ENCODE results near the gene PLA2G4B. TPM values are rescaled to one million over a fixed set of nuclear protein-coding genes. Genes with fewer than 3 reads are reported as not detected.

The PLA2G4B gene
- total and polyA plus RNA-seq, 9 of the 15 experiments (the other 6 are each of a cell fraction or from before 2014, with no cell fraction given): 0.07 to 6.1 (median 2.8) TPM

DNA sequence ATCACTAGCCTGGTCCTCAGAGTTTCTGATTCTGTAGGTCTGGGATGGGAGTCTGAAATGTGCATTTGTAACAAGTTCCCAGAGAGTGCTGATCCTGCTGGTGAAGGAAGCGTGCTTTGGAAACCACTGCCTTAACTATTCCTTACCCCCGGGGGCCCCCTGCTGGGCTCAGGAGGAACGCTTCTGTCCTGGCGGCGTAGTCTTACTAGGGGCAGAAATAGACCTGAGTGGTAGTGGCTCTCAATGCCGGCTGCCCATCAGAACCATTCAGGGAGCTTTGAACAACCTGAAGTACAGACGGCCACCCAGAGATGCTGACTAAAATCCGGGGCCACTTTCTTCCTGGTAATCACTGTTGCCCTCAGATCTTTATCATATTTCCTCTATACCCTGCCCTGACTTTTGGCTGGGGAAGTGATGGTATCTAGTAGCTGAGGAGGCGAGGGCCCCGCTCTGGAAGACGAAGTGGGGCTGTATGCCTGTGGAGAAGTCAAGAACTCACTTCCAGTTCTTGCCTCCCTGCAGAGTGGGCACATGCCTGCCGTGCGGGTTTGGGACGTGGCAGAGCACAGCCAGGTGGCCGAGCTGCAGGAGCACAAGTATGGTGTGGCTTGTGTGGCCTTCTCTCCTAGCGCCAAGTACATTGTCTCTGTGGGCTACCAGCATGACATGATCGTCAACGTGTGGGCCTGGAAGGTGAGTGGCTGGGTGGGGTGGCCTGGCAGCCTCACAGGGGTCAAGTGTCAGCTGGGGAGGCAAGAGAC, 27.0 kb upstream of the PLA2G4B start (continued):
- peak; percentile 58; the same call in 1 of the 2 replicates for TF ChIP-seq STAG1 (CRISPR knock-in tag; IDR thresholded peaks at IDR 0.05; ENCODE audit: borderline replicate concordance)
- TF ChIP-seq XRCC5 (IDR thresholded peaks at IDR 0.05; ENCODE audit: low read depth, low read length): 0 out of 2 replicates have a peak, but pooled peaks have one; percentile 29
- peak; percentile 97 for TF ChIP-seq SMC3 (conservative IDR thresholded peaks at IDR 0.05; ENCODE audit: insufficient read depth, low read depth, low read length)
- TF ChIP-seq, protein P1, sequence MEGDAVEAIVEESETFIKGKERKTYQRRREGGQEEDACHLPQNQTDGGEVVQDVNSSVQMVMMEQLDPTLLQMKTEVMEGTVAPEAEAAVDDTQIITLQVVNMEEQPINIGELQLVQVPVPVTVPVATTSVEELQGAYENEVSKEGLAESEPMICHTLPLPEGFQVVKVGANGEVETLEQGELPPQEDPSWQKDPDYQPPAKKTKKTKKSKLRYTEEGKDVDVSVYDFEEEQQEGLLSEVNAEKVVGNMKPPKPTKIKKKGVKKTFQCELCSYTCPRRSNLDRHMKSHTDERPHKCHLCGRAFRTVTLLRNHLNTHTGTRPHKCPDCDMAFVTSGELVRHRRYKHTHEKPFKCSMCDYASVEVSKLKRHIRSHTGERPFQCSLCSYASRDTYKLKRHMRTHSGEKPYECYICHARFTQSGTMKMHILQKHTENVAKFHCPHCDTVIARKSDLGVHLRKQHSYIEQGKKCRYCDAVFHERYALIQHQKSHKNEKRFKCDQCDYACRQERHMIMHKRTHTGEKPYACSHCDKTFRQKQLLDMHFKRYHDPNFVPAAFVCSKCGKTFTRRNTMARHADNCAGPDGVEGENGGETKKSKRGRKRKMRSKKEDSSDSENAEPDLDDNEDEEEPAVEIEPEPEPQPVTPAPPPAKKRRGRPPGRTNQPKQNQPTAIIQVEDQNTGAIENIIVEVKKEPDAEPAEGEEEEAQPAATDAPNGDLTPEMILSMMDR (IDR thresholded peaks at IDR 0.05 in 2 of 3, conservative IDR thresholded peaks at IDR 0.05 in 1 of 3; ENCODE audit: insufficient read depth in 2 of 3, low read depth in 1 of 3, low read length in 3 of 3): peak; percentile 93 to 96 (median 96)
- TF ChIP-seq RAD21 (CRISPR knock-in tag; conservative IDR thresholded peaks at IDR 0.05 in 1 of 2, IDR thresholded peaks at IDR 0.05 in 1 of 2): peak; percentile 93 to 97
- no peak for TF ChIP-seq ETV5 (CRISPR knock-in tag; IDR thresholded peaks at IDR 0.05; ENCODE audit: low read depth)
- TF ChIP-seq ARID2 (IDR thresholded peaks at IDR 0.05): peak; percentile 85
- TF ChIP-seq BHLHE40 (IDR thresholded peaks at IDR 0.05; ENCODE audit: low read length): peak; percentile 20; the same call in 1 of the 2 replicates
- TF ChIP-seq ZNF518B (CRISPR knock-in tag; IDR thresholded peaks at IDR 0.05): no peak
- no peak for TF ChIP-seq FOS (IDR thresholded peaks at IDR 0.05; ENCODE audit: extremely low read depth, insufficient read length)
- TF ChIP-seq MYC (IDR thresholded peaks at IDR 0.05; ENCODE audit: low read depth, low read length): peak; percentile 72
- no peak for TF ChIP-seq MYC (CRISPR knock-in tag; IDR thresholded peaks at IDR 0.05; ENCODE audit: borderline replicate concordance, low read depth)
- peak in 1 of 2 experiments; percentile 50; a peak in 1 of 4 replicates for TF ChIP-seq RCOR1 (IDR thresholded peaks at IDR 0.05; ENCODE audit: borderline replicate concordance in 1 of 2, low read depth in 2 of 2, low read length in 2 of 2)
- TF ChIP-seq POLR3A (IDR thresholded peaks at IDR 0.05; ENCODE audit: borderline replicate concordance, extremely low read depth, insufficient read depth, insufficient read length): no peak
- peak; percentile 32; the same call in 1 of the 2 replicates for TF ChIP-seq ZNF384 (IDR thresholded peaks at IDR 0.05; ENCODE audit: low read depth, low read length)
- TF ChIP-seq MEIS2 (IDR thresholded peaks at IDR 0.05; ENCODE audit: partially characterized antibody): no peak
- TF ChIP-seq DEAF1 (CRISPR knock-in tag; IDR thresholded peaks at IDR 0.05): peak; percentile 92

All from K562 (cell line).